GM19372 (cell line): ENCODE measurements around the gene BCAP31.
"Not testable (repeated sequence)": the region's sequence is repeated elsewhere in the genome, so short reads cannot be mapped to it uniquely, and the experiment has no call there.

Experiments
- ATAC-seq: cut with Tn5 transposase; IDR thresholded peaks from one replicate; pipeline ENCODE4 v1.9.1; 2021; ENCODE audit warnings: mild to moderate bottlenecking, low read depth, moderate library complexity; ENCODE audit not compliant: unreplicated experiment

Gene BCAP31

DNA sequence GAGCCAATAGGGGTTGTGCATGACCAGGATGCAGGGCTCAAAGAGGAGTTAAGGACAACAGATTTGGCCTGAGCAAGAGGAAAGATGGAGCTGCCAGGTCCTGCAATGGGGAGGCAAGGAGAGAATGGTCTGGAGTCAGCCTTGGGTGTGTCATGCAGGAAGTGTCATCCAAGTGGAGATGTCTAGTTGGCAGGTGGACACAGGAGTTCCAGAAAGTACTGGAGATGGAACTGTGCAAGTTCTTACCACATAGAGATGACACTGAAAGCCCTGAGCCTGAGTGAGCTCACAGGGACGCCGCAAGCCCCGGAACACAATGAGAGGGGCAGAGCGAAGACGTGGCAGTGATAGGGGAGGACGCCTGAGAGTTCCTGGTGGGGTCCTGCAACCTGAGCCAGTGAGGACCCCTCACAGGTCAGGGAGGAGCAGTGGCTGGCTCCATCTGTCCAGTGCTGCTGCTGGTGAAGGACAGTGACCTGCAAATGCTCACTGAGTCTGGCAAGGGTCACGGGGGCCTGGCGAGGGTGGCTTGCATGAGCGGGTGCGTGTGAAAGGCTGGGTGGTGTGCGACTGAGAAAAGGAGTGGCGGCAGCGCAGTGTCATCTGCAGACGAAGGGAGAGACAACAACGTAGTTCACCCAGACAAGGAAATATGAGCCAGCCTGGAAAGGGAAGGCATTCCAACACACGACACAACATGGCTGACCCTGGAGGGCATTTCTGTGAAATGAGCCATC is 27.0 kb downstream of the BCAP31 start:
- ATAC-seq, result not testable (repeated sequence)

DNA sequence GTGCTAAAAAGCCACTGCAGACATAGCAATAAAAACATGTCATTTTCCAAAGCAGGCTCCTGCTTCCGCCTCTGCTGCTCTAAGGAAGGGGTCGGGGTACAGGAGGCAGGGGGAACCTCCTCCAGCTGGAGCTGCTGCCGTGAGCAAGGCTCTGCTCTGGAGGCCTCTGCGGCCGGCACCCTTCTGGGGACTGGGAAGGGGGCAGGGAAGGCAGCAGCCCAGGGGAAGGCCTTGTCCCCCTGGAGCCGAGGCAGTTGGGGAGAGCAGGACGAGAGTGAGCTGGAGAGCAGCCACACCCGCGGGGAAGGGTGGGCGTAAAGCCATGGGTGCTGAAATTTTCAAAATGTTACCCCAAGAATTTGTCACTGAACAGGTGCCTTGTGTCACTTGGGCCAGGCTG is 27.6 kb downstream of the BCAP31 start:
- ATAC-seq, result not testable (repeated sequence)

DNA sequence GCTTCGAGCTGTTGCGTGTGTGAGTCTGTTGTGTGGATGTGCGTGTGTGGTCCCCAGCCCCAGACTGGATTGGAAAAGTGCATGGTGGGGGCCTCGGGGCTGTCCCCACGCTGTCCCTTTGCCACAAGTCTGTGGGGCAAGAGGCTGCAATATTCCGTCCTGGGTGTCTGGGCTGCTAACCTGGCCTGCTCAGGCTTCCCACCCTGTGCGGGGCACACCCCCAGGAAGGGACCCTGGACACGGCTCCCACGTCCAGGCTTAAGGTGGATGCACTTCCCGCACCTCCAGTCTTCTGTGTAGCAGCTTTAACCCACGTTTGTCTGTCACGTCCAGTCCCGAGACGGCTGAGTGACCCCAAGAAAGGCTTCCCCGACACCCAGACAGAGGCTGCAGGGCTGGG is 28.1 kb downstream of the BCAP31 start:
- ATAC-seq, result no peak

DNA sequence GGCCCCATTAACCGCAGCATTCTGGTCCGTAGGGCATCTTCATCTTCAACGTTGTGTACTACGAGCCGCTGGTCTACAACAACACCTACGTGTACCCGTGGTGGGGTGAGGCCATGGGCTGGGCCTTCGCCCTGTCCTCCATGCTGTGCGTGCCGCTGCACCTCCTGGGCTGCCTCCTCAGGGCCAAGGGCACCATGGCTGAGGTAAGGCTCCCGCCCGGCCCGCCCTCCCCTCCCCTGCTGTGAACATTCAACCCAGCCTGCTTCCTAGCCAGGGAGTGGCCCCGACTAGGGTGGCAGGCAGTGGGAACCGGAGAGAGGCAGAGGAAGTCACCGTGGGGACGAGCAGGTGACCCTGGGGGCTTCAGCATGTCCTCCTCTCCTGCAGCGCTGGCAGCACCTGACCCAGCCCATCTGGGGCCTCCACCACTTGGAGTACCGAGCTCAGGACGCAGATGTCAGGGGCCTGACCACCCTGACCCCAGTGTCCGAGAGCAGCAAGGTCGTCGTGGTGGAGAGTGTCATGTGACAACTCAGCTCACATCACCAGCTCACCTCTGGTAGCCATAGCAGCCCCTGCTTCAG is 29.4 kb downstream of the BCAP31 start:
- ATAC-seq, result no peak

DNA sequence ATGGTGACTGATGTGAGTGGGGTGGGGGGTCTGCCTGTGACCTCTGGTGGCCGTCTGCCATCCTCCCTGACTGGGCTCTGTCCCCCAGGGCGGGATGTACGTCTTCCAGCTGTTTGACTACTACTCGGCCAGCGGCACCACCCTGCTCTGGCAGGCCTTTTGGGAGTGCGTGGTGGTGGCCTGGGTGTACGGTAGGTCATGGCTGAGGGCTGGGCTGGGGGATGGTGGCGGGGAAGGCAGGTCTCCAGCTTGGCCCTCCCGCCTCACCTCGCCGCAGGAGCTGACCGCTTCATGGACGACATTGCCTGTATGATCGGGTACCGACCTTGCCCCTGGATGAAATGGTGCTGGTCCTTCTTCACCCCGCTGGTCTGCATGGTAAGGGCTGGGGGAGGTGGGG is 29.9 kb downstream of the BCAP31 start:
- not testable (repeated sequence) for ATAC-seq

DNA sequence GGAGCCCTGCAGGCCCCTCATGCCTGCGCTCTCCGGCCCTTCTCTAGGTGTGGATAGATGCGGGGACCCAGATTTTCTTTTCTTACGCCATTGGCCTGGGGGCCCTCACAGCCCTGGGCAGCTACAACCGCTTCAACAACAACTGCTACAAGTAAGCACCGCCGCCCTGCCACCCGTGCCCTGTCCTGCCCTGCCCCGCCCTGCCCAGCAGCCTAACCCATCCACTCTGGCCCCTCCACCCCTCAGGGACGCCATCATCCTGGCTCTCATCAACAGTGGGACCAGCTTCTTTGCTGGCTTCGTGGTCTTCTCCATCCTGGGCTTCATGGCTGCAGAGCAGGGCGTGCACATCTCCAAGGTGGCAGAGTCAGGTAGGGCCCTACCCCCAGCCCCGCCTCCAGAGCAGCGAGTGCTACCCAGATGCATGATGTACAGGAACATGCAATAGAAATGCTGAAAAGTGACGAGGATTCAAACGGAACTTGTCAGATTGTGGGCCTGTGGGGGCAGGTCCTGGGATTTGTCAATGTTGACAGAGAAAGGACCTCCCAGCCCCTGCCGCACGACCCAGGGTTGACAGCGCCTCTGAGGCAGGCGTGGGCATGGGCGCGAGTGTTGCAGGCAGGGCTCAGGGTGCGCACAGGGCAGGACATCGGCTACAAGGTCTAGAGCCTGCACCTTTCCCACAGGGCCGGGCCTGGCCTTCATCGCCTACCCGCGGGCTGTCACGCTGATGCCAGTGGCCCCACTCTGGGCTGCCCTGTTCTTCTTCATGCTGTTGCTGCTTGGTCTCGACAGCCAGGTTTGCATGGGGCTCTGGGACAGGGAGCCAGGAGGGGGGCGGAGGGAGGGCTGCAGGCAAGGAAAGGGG is 30.7 kb downstream of the BCAP31 start:
- ATAC-seq, result no peak

DNA sequence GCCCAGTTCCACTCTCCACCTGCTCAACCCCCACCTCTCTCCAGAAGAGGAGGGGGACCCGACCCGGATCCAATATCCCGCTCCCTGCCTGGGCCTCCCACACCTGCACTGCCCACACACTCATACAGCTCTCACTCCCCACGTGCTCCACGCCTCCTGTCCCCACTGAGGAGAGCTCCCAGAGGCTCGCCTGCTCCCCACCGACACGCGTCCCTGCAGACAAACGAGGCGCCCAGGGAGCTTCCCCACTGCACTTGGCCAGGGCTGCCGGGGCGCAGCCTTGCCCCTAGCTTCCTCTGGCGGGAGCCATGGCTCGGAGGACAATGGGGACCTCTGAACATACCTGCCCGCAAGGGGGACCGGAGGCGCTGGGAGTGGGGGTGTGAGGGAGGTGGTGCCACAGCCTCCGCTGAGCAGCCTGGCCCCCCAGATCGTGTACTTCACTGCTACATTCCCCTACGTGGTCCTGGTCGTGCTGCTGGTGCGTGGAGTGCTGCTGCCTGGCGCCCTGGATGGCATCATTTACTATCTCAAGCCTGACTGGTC is 31.5 kb downstream of the BCAP31 start:
- ATAC-seq, result no peak

DNA sequence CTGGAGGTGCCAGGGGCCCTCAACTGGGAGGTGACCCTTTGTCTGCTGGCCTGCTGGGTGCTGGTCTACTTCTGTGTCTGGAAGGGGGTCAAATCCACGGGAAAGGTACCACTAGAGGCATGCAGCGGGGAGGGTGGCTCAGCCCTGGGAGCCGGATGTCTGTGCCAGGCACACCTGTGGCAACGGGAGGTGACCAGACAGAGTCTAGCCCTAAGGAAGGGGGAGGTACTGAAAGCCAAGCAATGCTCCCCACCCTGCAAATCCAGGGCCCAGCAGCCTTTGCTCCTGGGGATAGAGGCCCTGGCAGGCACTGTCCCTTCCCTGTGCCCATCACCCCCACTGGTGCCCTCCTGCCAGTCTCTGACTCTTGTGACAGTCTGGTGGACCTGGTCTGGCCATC is 32.2 kb downstream of the BCAP31 start:
- ATAC-seq, result no peak

DNA sequence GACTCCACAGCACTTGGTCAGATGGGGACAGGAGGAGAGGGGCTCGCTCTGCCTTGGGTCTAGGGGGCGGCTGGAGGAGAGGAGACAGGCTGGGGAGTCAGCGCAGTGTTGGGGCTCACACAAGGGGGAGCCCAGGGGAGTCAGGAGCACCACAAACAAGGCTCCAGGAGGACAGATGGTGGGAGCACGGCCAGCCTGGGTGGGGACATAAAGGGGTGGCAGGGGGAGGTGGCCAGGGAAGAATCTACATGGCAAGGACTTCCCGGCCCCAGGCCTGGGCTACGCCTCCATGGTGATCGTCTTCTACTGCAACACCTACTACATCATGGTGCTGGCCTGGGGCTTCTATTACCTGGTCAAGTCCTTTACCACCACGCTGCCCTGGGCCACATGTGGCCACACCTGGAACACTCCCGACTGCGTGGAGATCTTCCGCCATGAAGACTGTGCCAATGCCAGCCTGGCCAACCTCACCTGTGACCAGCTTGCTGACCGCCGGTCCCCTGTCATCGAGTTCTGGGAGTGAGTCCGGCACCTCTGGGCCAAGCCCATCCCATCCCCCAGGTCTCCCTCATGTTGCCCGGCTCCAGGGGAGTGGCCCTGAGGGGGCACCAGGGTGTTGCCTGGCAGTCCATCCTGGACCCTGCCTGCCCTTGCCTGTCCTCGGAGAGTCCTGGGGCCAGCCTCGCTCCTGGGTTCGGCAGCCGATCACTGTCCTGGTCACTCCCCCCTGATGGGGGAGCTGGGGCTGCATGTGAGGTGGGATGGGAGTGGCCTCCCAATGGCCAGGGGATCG is 33.0 kb downstream of the BCAP31 start:
- ATAC-seq, result not testable (repeated sequence)

DNA sequence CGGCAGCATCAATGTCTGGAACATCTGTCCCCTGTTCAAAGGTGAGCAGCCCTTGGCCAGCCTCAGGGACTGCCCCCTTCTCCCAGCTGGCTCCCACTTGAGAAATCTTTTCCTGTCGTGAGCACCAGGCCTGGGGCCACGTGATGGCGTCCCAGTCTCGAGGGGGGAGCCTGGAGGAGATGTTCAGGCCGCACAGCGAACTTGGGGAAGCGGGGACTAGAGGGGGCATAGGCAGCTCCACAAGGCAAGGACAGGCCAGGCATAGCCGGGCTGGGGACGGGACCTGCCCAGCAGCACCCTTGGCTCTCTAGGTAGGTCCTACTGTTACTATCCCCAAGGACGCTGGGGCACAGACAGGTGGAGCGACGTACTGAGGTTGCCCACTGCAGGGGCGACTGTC is 33.7 kb downstream of the BCAP31 start:
- ATAC-seq, result no peak

DNA sequence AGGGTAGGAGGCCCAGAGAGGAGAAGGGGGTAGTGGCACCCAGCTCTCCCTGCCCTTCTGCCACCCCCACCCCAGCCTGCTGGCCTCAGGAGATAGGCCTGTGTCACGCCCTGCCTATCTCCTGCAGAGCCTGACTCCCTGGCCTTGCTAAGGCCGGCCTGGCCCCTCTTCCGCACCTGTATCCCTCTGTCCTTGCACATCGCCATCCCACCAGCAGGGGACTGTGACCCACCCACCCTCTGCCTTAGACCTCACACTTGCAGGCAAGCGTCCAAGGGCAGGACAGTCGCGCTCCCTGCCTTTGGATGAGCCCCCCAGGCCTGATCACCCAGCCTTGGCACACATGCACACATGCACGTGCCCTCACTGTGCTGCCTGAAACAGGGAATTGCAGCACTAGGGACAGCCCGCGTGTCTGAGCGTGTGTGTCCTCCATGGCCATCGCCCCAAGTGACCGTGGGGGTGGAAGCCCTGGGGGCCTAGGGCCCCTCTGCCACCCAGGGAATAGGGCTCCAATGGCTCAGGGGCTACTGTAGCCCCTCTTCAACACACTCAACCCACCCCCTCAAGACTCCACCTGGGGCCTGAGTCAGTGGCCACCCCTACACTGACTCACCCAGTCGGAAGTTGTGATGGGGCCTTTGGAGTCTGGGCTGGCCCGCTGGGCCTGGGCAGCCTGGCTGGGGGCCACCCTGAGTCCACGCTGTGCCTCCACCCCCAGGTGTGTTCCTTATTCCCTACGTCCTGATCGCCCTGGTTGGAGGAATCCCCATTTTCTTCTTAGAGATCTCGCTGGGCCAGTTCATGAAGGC is 34.3 kb downstream of the BCAP31 start:
- no peak for ATAC-seq

DNA sequence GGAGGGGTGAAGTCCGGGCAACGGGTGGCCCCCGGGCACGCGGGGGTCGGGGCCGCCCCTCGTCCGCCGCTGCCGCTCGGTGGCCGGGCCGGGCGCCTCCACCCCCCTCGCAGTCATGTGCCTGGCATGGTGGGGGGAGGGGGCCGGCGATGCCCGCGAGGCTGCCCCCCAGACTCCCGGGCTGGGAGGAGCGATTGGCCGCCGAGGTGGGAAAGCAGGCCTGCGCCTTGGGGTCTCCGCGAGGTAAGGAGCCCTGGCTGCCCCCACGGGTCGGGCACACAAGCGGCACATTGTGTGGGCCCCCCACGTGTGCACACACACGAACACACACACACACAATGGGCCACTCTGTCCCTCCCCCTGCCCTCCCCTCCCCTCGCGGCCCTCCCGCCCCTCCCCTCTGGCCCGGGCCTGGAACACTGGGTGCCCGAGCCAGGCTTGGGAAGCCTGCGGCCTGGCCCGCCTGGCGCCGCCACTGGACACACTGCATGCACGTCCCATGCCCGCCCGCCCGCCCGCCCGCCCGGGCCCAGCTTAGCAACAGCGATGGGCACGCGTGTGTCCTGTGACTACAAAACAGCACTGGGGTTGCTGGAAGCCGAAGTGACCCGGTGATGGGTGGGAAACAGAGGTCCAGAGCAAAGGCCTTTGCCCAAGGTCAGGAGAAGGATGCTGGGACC is 35.1 kb downstream of the BCAP31 start:
- no peak for ATAC-seq

DNA sequence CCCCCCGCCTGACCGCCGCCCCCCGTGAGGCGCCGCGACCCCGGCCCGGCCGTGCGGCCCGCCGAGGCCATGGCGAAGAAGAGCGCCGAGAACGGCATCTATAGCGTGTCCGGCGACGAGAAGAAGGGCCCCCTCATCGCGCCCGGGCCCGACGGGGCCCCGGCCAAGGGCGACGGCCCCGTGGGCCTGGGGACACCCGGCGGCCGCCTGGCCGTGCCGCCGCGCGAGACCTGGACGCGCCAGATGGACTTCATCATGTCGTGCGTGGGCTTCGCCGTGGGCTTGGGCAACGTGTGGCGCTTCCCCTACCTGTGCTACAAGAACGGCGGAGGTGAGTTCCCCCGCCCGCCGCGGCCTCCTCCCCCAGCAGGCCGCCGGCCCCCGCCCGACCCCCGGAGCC is 35.7 kb downstream of the BCAP31 start:
- ATAC-seq, result no peak

DNA sequence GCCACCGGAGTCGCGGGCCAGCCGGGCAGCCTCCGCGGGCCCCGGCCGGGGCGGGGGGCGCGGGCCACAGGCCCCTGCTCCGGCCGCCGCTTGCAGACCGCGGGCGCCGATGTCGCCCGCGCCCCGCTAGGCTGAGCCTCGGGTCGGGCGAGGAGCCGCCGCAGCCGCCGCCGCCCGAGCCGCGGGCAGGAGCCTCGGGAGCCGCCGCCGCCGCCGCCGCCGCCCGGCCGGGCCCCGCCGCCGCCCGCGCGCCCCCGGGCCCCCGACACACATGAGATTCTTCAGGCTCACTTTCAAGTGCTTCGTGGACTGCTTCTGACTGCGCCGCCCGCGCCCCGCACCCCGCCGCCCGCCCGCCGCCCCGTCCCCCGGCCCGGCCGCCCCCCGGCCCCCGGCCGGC is 36.1 kb downstream of the BCAP31 start:
- ATAC-seq, result no peak

DNA sequence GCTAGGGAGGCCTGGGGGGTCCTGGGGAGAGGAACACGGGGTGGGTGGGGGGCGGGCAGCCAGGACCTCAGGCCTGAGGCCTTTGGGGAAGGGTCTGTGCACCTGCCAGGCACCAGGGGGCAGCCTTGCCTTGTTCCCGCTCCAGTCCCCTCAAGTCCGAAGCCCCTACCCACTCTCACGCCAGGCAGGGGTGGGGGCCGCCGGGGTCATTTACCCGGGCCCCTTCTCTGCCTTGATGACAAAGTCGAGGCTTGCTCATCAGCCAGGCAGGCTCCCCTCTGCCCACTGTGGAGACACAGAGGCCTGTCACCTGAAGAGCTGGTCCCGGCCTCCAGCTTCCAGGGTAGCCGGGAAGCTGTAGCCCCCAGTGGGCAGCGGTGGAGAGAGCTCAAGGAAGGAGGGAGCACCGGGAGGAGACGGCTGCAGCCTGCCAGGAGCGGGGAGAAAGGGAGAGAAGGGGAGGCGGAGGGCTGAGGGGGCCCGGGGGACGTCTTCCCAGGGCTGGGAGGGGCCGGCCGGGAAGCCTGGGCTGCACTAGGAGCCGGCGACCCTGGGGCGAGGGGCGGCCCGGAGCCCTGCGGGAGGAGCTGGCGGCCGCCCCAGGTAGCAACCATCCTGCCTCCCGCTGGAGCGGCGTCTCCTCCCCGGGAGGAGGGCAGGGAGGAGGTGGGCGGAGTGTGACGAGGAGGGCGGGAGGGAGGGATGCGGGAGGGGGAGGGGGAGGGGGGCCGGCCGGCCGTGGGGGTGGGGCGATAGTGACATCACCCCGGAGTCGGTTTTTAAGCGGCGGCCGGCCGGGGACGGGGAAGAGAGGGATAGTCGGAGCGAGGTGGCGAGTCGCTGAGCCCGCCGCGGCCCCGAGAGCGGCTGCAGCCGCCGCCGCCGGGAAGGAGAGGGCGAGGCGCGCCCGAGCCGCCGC is 36.8 kb downstream of the BCAP31 start, which contains the start of gene SLC6A8:
TSS of gene SLC6A8 (plus strand) at position 806 of the 919 bp plus-strand sequence. CDS start 649 bp downstream, outside the sequence.
- ATAC-seq, result no peak

DNA sequence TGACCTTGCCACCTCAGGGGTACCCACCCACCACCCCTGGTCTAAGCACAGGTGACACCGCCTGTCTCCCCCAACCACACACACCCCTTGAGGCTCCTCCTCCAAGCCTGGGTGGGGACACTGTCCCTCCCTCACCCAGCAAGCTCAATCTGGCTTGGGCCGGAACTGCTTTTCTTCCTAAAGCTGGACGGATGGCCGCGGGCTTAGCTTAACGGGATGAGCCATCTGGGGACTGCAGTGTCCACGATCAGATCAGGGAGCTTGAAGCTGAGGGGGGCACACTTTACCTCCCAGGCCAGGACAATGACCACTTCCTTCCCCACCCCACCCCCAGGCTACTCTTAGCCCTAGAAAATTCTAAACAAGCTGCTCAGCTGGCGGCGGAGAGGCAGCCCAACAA is 37.5 kb downstream of the BCAP31 start:
- ATAC-seq, result no peak

DNA sequence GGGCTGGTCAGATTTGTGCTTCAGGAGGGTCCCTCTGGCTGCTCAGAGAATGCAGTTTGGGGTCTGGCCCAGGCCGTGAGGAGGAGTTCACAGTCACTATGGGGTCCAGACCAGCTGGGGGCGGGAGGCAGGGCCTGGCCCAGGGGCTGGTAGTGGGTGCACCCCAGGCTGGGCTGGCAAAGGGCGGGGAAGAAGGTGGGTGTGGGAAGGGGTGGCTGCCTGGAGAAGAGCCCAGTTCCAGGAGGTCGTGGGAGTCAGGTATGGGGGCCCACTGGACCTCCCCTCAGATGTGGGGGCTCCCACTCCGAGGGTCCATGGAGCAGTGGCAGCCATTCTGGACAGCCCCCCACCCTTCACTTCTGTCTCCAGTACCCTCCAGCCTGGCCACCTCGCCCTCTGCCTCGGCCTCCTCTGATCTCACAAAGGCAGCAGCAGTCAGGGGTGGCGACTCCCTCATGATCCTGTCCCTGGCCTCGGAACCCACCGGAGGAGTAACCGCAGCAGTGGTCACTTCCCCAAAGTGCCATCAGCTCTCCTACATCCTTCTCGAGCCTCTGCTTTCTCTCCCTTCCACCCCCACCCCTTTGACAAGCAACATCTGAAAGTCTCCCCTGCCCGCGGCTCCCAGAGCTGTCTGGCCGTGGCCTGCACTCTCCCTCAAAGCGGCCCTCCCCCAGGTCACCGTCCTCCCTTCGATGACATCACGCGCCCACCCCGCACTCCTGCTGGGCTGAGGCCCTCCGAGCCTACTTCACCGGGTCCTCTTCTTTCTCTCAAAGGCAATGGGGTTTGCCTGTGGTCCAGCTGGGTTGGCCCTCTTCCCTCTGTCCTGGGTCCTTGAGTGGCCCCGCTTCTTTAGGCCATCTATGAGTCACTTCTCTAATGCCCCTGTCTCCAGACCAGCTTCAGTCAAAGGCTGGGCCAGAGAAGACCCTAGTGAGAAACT is 38.2 kb downstream of the BCAP31 start:
- ATAC-seq, result no peak
